Left colon (tissue), 2 donors: Measurements from ENCODE around the gene POLD2. TPM values are rescaled to one million over a fixed set of nuclear protein-coding genes. Genes with fewer than 3 reads are reported as not detected.
A peak's percentile ranks its signal among the peaks of the same experiment; 100 is the strongest.
"Not testable (repeated sequence)": the region's sequence is repeated elsewhere in the genome, so short reads cannot be mapped to it uniquely, and the experiment has no call there.

ENCODE experiments used
- ATAC-seq: fragments of 200-7000 bp; cut with Tn5 transposase; one replicate; pipeline ENCODE4 v1.9.1; 2020; ENCODE audit warnings: mild to moderate bottlenecking, moderate library complexity
- DNase-seq, 2 donors: peaks; one replicate each; pipeline ENCODE4 v3.0.0-alpha.2; 2020
- intact Hi-C, 2 donors: fragments of 100-400 bp; cut with DNase I in 1 of 2; cut with micrococcal nuclease in 1 of 2; formaldehyde crosslinking; loops; one replicate each; pipeline versions ENCODE4 v1.11.2 to v1.14.0; 2022; cut with DNase I, micrococcal nuclease
- total RNA-seq, 2 donors: library from RNA; stranded (reverse); fragmentation: NEBNext Ultra II Directional; extraction: Animal tissue kit (Norgen Biotek cat#: 25700); gene quantifications; one replicate each; pipeline ENCODE4 v1.2.1, GENCODE V29; 2021
- donor health status: DM: no; HTN: no; CAD: no.
- donor health status: DM: yes; HTN: yes; CAD: no.

The POLD2 gene
- total RNA-seq, 2 donors from 2014 or later = 40.5 to 57.0 TPM

DNA sequence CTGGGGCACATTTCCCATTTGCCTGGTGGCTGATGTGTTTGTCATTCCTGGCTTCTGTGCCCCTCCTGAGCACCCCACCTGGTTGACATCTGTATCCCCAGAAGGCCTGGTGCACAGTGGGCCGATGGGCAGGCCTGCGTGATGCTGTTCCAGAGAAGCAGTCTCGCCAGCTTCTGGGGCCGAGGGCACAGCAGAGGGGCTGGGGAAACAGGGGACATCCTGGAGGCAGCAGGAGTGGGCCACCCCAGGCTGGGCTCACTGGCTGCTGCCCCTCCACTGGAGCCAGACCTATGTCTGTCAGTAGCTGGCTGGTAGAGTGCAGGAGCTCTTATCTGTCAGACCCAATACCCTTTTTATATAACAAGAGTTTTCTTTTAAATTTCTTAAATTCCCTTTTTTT lies 18.7 kb upstream of the POLD2 start:
- ATAC-seq (no peak), DNase-seq (no peak)
- intact Hi-C loops = no loop called here

DNA sequence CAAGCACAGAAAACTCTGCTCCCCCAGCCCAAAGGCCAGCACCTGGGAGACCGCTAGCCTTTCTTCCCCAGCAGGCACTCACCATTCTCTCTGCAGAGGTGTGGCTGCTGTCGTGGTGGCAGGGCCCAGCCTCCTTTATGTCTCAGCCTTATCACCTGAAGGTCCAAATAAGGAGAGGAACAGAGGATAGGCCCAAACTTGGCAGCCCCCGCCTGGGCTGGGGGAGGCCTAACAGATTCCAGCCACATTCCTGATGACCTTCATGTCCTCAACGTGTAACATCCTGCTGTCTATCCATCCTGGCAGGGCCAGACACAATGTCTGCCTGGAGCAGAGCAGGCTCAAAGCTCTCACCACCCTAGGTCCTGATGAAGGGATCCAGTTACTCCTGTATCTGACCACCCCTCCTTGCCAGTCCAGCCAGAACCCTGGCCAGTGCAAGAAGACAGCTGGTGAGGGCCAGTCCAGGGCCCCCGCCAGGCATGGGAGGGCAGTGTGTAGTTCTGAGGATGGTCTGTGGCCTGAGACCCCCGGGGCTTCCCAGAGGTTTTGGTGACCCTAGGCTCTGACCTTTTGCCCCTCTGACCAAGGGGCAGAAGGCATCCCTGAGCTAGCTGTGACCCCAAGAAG lies 18.0 kb upstream of the POLD2 start, which contains the start of gene MYL7:
Gene MYL7, minus strand, starts transcription at position 112 of the 630 bp plus-strand sequence. Its CDS starts 27 bp downstream, at position 85.
- intact Hi-C loops = no loop called here
- DNase-seq (no peak), ATAC-seq (no peak)

DNA sequence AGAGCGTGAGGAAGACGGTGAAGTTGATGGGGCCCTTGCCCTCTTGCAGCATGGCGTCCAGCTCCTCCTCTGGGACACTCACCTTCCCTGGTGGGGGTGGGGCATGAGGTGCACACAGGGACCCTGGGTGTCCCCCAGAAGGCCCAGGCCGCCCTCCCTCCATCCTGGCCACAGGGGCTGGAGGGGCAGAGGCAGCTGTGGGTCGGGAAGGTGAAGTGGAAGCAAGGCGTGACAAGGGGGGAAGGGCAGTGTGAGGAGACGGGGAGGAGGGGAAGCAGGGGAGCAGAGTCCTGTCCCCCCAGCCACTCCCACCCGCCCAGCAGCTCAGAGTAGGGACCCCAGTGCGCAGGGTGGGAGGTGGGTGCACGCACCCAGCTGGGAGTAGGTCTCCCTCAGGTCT lies 17.0 kb upstream of the POLD2 start:
- DNase-seq (no peak), ATAC-seq (no peak)
- intact Hi-C loops = no loop called here

DNA sequence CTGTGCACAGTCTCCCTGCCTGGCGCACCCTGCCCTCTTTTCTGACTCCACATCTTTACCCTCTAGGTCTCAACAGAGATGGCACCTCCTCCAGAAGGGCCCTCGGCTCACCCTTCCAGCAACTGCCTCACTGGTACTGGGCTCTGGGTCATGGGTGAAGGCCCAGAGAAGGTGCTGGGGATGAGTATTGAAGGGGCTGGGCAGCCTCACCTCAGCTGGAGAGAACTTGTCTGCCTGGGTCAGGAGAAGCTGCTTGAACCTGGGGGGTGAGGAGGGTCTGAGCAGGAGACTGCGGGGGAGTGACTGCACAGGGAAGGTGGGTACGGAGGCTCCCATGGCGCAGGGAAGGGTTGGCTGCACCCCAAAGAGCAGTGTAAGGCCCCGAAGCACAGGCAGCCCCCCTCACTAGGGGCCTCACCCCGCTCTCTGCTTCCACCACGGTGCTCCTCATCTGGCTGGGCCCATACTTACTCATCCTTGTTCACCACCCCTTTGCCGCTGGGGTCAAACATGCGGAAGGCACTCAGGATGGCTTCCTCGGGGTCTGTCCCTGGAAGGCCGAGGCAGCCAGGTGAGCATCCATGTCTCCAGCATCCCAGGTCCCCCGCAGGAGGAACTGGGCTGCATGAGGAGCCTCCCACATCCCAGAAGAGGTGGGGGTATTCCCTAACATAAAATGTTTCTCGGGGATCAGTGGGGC lies 16.1 kb upstream of the POLD2 start:
- intact Hi-C loops = no loop called here
- no peak for ATAC-seq

DNA sequence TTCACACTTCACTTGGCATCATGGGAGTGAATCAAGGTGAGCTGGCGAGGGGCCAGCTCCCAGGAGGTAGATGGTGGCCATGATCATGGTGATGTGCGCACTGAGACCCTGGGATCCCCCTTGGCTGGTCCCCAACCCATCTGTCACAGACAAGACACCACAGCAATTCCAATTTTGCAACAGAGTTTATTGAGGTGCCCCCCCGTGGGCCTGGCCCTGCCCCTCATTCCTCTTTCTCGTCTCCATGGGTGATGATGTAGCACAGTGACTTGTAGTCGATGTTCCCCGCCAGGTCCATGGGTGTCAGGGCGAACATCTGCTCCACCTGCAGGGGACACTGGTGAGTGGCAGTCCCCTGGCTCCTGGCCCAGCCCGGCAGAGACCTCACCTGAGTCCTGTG lies 15.3 kb upstream of the POLD2 start:
- intact Hi-C loops = no loop called here
- ATAC-seq = no peak

More for the DNA sequence above, 16.1 kb upstream of the POLD2 start:
- DNase-seq = no peak

DNA sequence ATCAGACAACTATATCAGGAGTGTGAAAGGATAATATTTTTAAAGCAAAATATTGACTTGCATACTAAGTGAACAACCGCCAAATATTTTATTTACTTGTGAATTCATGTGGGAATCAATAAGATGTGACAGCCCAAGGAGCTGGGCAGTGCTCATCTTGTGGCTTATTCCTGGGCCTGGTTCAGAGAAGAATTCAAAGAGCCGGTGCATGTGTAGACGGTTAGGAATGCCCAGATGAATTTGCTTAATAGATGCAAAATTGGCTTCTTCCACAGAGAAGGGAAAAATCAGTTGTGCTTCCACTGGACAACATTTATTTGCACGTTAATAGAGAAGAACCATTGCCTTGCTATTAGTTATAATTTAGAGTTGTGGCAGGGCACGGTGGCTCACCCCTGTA lies 13.4 kb upstream of the POLD2 start:
- intact Hi-C loops = no loop called here
- DNase-seq = no peak
- ATAC-seq = no peak

More for the DNA sequence above, 15.3 kb upstream of the POLD2 start:
- no peak for DNase-seq

DNA sequence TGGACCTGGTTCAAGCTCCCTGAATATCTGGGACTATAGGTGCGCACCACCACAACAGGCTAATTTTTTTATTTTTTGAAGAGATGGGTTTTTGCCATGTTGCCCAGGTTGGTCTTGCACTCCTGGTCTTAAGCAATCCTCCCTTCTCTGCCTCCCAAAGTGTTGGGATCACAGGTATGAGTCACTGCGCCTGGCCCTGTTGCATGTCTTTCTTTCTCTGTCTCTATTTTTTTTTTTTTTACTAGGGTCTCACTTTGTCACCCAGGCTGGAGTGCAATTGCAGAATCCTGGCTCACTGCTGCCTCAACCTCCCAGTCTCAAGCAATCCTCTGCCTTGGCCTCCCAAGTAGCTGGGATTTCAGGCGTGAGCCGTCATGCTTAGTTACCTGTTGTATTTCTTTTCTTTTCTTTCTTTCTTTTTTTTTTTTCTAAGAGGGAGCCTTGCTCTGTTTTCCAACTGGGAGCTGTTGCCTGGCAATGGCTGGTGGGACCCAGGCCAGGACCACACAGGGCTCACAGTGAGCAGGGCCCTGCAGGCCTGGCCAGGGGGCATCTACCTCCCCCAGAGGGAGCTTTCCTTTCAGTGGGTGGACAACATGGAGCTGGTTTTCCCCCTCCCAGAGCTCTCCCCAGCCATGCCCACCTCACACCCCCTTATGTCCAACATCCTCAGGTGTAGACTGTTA lies 11.7 kb upstream of the POLD2 start:
- no peak for ATAC-seq
- intact Hi-C loops = no loop called here
- no peak for DNase-seq

DNA sequence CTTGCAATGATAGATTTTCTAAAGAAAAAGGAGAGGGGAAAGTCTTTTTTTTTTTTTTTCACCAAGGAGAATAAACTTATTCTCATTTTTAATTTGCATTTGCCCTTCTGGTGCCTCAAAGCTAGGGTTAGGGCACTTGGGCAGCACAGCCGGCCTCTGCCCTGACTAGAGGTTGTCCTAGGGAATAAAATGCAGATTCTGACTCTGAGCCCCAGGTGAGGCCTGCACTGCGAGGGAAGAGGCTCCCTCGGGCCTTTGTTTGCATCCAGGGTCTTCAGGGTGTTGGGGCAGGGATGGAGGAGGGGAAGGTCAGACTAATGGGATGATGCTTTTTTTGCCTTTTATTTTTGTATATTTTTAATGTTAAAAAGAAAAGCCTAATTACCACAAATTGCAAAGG lies 9.9 kb upstream of the POLD2 start:
- ATAC-seq (no peak), DNase-seq (no peak)
- intact Hi-C loops = no loop called here

DNA sequence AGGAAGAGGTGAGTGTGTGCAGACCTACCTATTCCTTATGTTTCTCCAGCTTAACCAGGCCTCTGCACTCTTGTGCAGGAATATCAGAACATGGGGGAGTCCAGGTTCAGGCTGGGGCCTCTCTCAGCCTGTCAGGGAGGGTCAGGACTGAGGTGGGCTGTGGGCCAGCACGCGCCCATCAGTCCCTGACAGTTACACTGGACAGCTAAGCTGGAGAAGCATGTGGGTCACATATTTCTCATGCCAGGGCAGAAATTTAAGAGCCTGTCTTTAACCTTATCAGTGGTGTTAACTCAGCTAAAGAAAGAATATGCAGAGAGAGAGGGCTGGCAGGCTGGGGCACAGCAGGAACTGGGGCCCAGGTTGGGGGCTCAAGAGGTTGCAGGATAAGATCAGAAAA lies 8.7 kb upstream of the POLD2 start:
- DNase-seq (no peak), ATAC-seq (no peak)
- intact Hi-C loops = no loop called here

DNA sequence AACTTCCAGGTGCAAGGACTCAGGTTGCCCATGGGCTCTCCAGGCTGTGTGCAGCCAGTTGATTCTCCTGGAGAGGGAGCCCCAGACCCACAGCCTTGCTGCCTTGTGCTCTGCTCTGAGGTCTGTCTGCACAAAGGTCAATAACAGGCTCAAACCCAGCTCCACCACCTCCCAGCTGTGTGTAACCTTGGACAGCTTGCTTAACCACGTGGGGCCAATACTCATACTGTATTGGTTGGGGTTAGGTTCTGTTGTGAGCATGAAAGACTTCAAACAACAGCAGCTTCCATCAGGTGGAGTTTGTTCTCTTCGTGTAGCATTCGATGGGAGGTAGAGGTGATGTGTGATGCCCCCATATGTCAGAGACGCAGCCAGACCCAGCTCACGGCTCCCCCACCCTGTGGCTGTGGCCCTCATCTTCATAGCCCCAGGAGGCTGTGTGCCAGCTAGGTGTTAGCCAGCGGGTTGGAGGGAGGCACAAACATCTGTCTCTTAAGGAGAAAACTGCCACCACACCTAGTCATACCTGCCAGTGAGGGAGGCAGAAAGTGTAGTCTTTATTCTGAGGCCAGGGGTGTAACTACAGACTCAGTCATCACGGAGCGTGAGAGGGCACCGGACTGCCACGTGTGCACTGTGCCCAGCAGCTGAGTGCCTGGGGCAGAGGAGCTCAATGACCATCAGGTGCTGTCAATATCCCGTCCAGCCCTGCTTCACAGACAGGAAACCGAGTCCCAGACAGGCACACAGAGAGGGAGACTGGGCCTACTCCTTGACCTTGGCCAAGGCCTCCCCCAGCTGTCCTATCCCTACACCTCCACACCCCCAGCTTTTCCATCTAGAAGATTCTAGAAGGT lies 8.1 kb upstream of the POLD2 start:
- DNase-seq = no peak
- intact Hi-C loops = no loop called here
- peak; percentile 86 for ATAC-seq

DNA sequence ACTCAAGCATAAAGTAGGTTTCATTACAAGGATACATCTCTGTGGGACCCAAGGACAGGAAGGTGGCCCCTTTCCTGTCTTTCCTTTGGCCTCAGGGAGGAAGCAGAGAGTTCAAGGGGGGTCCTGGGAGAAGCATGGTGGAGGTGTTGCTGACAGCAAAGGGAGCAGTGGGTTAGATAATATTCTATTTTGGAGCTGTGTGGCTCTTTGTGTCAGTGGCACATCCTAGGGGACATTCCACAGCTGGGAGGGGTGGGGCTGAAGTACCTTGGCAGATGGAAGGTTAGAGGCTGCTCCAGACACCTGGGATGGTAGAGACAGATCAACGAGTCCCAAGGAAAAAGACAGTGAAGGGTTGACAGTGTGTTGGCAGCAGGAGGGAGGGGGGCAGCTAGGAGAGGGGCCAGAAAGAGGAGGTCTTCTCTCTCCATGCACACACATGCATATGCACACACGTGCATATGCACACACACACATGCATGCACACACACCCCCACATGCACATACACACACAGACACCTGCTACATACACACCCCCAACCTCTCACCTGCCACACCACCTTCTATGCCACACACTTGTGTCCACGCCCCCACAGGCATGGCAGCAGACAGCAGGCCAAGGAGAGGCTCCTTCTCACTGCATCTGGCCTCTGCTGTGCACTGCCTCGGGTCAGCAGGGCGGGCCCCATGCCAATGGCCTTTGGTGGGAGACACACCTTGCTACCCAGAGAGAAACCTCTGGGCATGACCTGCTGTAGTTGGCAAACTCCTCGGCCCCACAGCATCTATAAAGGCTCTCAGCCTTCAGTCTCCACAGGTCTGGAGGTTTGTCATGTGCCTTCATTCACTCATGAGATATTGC lies 5.6 kb upstream of the POLD2 start:
- ATAC-seq (no peak), DNase-seq (no peak)
- intact Hi-C loops = no loop called here

DNA sequence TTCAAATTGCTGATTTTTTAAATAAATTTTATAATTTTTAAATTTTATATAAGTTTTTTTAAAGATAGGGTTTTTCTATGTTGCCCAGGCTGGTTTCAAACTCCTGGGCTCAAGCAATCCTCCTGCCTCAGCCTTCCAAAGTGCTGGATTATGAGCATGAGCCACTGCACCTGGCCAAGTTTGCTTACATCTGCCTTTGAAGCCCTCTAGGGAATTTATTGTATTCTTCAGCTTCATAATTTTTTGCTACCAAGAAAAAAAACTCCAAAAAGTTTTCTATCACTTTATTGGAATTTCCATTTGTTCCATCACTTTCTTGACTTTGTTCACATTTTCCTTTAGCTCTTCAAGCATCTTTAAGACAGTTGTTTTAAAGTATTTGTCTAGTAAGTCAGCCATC lies 3.8 kb upstream of the POLD2 start:
- DNase-seq (no peak), ATAC-seq (no peak)
- intact Hi-C loops = no loop called here

DNA sequence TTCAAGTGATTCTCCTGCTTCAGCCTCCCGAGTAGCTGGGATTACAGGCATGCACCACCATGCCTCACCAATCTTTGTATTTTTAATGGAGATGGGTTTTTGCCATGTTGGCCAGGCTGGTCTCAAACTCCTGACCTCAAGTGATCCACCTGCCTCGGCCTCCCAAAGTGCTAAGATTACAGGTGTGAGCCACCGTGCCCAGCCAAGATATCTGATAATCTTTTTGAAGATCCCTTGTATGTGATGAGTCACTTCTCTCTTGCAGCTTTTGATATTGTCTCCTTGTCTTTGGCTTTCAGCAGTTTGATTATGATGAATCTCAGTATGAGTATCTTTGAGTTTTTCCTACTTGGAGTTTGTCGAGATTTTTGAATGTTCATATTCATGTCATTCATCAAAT lies 3.2 kb upstream of the POLD2 start:
- ATAC-seq, DNase-seq, intact Hi-C loops: not testable (repeated sequence)

DNA sequence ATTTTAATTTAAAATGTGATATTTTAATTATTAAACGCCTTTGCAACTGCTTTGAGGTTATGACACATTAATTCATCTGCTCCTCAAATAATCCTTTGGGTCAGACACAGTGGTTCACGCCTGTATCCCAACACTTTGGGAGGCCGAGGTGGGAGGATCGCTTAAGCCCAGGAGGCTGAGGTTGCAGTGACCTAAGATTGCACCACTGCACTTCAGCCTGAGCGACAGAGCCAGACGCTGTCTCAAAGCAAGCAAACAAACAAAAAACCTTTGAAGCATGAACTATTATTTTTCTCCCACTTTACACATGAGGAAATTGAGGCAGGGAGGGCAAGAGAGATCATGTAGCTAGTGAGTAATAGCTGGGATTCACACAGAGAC lies 1.5 kb upstream of the POLD2 start:
- no peak for ATAC-seq
- intact Hi-C loops = no loop called here
- no peak for DNase-seq

DNA sequence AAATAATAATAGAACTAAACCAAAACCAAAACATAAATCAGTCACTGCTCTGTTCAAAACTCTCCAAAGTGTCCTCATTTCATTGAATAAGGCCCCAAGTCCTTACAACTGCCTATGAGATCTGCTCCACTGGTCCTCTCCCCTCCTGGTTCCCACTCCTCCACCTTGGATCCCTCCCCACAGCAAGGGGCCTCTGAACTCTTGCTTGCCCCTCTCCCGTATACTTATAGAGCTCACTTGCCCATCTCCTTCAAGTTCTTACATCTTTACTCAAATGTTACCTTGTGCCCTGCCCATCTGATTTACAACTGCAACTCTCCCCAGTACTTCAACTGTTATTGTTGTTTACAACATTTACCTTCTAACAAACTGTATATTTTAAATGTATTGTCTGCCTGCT lies 819 bp downstream of the POLD2 start:
- DNase-seq = no peak
- no peak for ATAC-seq
- intact Hi-C loops = no loop called here

DNA sequence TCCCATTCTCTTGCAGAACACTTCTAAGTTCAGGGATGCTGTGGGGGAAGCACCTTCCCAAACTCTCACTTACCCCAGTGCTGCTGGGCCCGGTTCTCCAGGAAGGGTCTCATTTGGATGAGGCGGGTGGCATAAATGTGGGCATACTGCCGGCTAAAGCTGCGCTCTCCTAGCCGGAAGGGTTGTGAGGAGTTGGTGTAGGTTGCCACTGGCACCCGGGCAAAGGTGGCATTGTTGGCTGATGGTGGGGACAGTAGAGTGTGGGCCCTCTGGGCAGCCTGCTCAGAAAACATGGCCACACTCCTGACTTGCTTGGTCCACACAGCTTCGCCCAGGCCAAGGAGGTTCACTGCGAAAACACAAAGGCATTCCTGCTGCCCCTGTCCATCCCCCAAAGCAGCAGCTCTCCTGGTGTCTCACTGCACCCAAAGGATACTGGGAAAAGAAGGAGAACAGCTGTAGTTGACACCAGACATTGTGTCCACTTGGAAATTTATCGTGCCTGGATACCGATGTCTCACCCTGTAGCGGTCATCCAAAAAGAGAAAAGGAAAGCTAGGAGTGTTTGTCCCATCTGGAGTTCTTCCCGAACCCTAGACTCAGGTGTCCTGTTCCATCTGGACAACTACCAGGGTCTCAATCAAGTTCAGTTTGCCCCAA lies 1.5 kb downstream of the POLD2 start:
- ATAC-seq = no peak
- intact Hi-C loops = no loop called here

DNA sequence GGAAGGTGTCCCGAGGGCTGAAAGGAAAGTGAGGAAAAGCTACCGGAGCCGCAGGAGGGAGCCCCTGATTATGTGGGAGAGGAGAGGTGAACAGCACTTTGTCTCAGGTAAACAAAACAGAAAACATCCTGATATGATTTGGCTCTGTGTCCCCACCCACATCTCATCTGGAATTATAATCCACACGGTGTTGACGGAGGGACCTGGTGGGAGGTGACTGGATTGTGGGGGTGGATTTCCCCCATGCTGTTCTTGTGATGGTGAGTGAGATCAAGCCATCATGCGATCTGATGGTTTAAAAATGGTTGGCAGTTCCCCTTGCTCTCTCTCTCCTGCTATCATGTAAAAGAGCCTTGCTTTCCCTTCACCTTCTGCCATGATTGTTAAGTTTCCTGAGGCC lies 3.0 kb downstream of the POLD2 start:
- DNase-seq = no peak
- intact Hi-C loops = no loop called here
- no peak for ATAC-seq

More for the DNA sequence above, 1.5 kb downstream of the POLD2 start:
- no peak for DNase-seq

DNA sequence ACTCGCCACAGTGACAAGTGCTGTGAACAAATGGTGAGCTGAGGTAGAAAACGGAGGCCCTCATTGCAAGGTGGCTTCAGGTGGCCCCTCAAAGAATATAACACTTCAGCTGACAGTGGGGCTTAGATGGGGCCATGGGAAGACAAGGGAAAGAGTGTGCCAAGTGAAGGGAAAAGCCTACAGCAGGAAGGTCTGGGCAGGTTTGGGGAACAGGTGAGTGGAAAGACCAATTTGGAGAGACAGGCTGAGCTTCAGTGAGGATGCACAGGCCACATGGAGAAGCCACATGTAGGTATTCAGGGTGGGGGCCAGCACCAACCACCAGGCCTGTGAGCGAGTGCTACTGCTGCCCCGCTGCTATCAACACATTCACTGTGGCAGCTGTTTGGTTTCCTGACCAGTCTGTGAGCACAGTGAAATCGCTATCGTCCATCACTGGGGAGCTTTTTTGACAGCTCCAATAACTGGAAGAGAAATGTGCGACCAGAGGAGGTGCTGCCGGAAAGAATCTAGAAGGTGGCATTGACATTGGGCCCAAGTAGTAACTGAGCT lies 3.4 kb downstream of the POLD2 start:
- no peak for ATAC-seq
- intact Hi-C loops = no loop called here

More for the DNA sequence above, 3.4 kb downstream of the POLD2 start:
- DNase-seq = no peak
